Esophagus muscularis mucosa (tissue), 4 donors: Measurements from ENCODE around the gene JAKMIP1. TPM values are rescaled to one million over a fixed set of nuclear protein-coding genes. Genes with fewer than 3 reads are reported as not detected.

Experiments used
- DNase-seq: peaks from one replicate; pipeline ENCODE4 v3.0.0-alpha.2; 2017; ENCODE audit errors: extremely low spot score
- H3K27ac ChIP-seq, 4 donors: fragments of 200-600 bp; sonication (generic); replicated peaks in 1 of 4; 1 replicate in 3 of 4; 2 replicates in 1 of 4; pipeline ENCODE4 v1.5.1; 2016 to 2019; ENCODE audit warnings: mild to moderate bottlenecking in 1 of 4
- H3K27me3 ChIP-seq, 4 donors: fragments of 200-600 bp; sonication (generic); one replicate each; pipeline versions ENCODE4 v1.5.1 to v1.6.0; 2016 to 2019
- H3K36me3 ChIP-seq, 4 donors: fragments of 200-600 bp; sonication (generic); one replicate each; pipeline ENCODE4 v1.5.1; 2016 to 2019
- H3K4me1 ChIP-seq, 4 donors: fragments of 200-600 bp; sonication (generic); one replicate each; pipeline ENCODE4 v1.5.1; 2016 to 2019
- H3K4me3 ChIP-seq, 4 donors: fragments of 200-600 bp; sonication (generic); 1 replicate in 2 of 4; 2 replicates in 2 of 4; pipeline ENCODE4 v1.5.1; 2016 to 2019; ENCODE audit warnings: mild to moderate bottlenecking in 4 of 4, moderate library complexity in 1 of 4
- H3K9me3 ChIP-seq, 4 donors: fragments of 200-600 bp; sonication (generic); 1 replicate in 3 of 4; 2 replicates in 1 of 4; pipeline ENCODE4 v1.5.1; 2016 to 2019
- EP300 ChIP-seq: sonication (generic); formaldehyde crosslinking; IDR thresholded peaks from one replicate; pipeline ENCODE4 v1.6.1; 2017; ENCODE audit warnings: antibody characterized with exemption
- POLR2A ChIP-seq: fragments of 450-650 bp; IDR thresholded peaks from one replicate; pipeline ENCODE4 v1.6.1; 2017; ENCODE audit warnings: antibody characterized with exemption, moderate library complexity, mild to moderate bottlenecking, low read depth
- POLR2AphosphoS5 ChIP-seq, 2 donors: sonication (generic); formaldehyde crosslinking; IDR thresholded peaks; one replicate each; pipeline ENCODE4 v1.6.1; 2017; ENCODE audit warnings: antibody characterized with exemption in 2 of 2
- WGBS: methylation state at CpG from one replicate; pipeline ENCODE4 v1.1.5; 2018; 5-methylcytosine and 5-hydroxymethylcytosine counted together
- intact Hi-C: fragments of 100-400 bp; cut with DNase I; formaldehyde crosslinking; loops from one replicate; pipeline ENCODE4 v1.15.1; 2023
- total RNA-seq, 4 donors: library from RNA; depleted of rRNA; stranded (reverse); fragments of >200 nt; gene quantifications; one replicate each; pipeline versions ENCODE4 v1.1.0 to v1.2.1, GENCODE V29; 2016
- TF ChIP-seq, protein P1 (sequence below), 3 experiments: fragments of 200-600 bp in 2 of 3; fragments of 450-650 bp in 1 of 3; sonication (generic) in 2 of 3; IDR thresholded peaks; one replicate each; pipeline ENCODE4 v1.5.1; 2017 to 2019; ENCODE audit warnings: antibody characterized with exemption in 3 of 3, mild to moderate bottlenecking in 2 of 3, moderate library complexity in 1 of 3

The JAKMIP1 gene
- total RNA-seq, 4 donors from 2014 or later: 0.57 to 2.8 (median 0.91) TPM

DNA sequence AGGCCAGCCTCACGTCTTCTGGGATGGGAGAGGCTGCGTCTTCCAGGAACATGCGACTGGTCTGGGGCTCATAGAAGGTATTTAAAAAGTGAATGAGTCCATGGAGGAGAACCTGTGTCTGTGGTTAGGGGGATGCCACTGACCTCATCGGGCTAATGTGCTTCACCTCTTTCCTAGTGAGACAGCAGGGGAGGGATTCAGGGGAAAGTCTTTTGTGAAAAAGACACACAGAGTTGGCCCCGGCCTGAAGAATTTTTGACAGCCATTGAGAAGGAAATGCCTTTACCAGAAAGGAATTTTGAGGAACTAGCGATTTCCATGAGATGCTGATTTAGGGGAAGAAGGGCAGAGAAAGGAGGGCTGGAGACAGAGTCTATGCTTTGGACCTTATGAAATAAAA, 171.1 kb downstream of the JAKMIP1 start:
- H3K27ac ChIP-seq: no peak overlapping the region
- intact Hi-C loops: no loop called here
- WGBS: 79% methylated on average over 6 of the region's 6 CpGs
- TF ChIP-seq, protein P1, sequence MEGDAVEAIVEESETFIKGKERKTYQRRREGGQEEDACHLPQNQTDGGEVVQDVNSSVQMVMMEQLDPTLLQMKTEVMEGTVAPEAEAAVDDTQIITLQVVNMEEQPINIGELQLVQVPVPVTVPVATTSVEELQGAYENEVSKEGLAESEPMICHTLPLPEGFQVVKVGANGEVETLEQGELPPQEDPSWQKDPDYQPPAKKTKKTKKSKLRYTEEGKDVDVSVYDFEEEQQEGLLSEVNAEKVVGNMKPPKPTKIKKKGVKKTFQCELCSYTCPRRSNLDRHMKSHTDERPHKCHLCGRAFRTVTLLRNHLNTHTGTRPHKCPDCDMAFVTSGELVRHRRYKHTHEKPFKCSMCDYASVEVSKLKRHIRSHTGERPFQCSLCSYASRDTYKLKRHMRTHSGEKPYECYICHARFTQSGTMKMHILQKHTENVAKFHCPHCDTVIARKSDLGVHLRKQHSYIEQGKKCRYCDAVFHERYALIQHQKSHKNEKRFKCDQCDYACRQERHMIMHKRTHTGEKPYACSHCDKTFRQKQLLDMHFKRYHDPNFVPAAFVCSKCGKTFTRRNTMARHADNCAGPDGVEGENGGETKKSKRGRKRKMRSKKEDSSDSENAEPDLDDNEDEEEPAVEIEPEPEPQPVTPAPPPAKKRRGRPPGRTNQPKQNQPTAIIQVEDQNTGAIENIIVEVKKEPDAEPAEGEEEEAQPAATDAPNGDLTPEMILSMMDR (IDR thresholded peaks at IDR 0.05): no peak
- no peak for TF ChIP-seq POLR2A
- no peak for TF ChIP-seq POLR2AphosphoS5 (IDR thresholded peaks at IDR 0.05)
- TF ChIP-seq EP300: no peak
- DNase-seq: no peak
- H3K9me3 ChIP-seq: no peaks in the 10 kb centered on the region
- H3K4me1 ChIP-seq: peaks cover 0 to 15% (median 13%) of the 10 kb centered on the region in 4 donors
- H3K36me3 ChIP-seq: no peaks in the 10 kb centered on the region
- no peak overlapping the region for H3K4me3 ChIP-seq
- no peaks in the 10 kb centered on the region for H3K27me3 ChIP-seq

DNA sequence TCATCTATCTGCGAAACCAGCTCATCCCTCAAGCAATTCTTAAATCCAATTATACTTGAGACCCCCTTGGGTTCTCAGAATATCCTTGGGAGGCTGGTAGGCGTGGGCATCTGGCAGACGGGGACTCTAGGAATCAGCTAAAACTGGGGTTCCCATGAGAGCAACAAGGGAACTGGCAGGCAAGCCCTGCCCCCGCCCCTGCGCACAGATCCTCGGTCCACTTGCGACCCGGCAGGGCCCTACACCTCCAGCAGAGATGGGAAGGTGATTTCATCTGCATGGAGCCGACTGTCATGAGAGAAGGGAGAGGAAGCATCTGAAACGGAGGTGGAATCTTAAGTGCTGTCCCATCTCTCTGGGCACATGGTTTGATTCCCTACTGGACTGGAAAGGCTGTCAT, 172.2 kb downstream of the JAKMIP1 start:
- H3K27ac ChIP-seq: no peak overlapping the region
- no peak overlapping the region for H3K4me3 ChIP-seq
- intact Hi-C loops: no loop called here
- no peak for DNase-seq
- H3K27me3 ChIP-seq: no peaks in the 10 kb centered on the region
- H3K4me1 ChIP-seq: peaks cover 0 to 15% (median 12%) of the 10 kb centered on the region in 4 donors
- WGBS: 40% methylated on average over 1 of the region's 10 CpGs
- no peaks in the 10 kb centered on the region for H3K9me3 ChIP-seq
- no peaks in the 10 kb centered on the region for H3K36me3 ChIP-seq
- no peak for TF ChIP-seq EP300

DNA sequence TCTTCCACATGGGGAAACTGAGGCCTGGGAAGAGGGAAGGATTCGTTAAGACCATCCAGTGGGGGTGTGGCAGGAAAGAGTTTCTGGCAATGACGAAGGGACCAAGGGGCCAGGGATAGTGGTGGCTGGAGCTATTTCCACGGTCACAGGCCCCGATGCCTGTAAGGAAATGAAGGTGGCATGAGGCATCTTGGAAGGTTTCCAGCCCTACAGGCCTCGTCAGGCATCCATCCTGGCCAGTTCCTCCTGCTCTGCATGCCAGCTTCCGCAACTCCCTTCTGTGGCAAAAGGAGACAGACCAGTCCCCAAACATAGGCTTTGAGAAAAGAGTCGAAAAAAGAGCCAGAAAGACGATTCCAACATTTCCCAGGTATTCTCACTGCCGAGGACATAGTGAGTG, 173.0 kb downstream of the JAKMIP1 start:
- intact Hi-C loops: no loop called here

DNA sequence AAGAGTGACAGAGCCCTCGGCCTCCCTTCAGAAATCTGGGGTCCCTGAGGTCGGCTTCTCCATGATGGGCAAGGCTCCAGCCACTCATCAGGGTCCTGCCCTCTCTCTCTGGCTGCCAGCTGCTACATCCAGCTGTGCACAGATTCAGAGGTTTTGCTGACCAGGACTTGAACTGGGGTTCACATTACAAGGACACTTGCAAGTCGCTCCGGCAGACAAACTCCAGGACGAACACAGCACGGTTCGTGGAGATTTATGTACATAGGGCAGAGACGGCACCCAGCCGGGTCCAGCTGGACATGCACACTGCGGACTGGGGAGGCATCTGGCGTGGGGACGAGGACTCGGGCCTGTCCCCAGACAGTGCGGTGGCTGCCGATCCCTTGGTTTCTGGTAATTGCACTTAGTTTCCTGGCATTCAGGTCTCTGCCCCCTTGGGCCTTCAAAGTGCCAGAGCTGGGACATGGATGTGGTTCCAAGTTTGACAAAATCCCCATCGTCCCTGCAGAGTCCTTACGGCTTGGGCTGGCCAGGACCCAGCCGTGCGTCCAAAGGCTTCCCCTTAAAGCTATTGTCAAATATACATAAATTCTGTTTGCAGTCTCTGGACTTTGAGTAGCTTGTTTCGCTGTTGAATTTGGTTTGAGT, 175.9 kb downstream of the JAKMIP1 start:
- 77% methylated on average over 17 of the region's 20 CpGs for WGBS
- no peak for DNase-seq
- H3K27me3 ChIP-seq: peaks cover 0 to 31% (median 0%) of the 10 kb centered on the region in 4 donors

More for the DNA sequence above, 173.0 kb downstream of the JAKMIP1 start:
- Histone ChIP-seq H3K4me1 (peaks cover 0 to 8% (median 5%) of the 10 kb centered on the region in 4 donors), H3K36me3 (no peaks in the 10 kb centered on the region), H3K4me3 (no peak overlapping the region), H3K27ac (no peak overlapping the region), H3K27me3 (peaks cover 0 to 5% (median 0%) of the 10 kb centered on the region in 4 donors), H3K9me3 (no peaks in the 10 kb centered on the region)
- no peak for DNase-seq
- WGBS: 80% methylated on average over 8 of the region's 9 CpGs
- TF ChIP-seq, protein P1 (IDR thresholded peaks at IDR 0.05): no peak
- no peak for TF ChIP-seq POLR2AphosphoS5 (IDR thresholded peaks at IDR 0.05)
- no peak for TF ChIP-seq EP300
- TF ChIP-seq POLR2A: no peak

DNA sequence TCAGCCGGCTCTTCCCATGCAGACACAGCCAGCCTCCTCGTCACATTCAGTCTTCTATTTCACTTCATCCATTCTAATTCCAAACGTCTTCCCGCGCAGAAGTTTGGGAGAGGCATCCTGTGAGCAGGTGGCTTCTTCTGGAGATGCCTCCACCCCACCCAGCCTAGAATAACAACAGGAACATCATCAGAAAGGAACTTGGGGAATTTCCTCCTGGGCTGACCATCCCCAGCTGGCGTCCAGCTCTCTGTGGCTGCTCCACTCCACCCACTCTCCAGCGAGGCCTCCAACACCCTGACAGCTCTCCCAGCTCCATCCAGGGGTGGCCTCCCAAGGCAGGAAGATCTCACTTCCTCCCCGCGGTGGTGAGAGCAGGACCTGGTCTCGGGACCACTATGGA, 176.6 kb downstream of the JAKMIP1 start:
- no peaks in the 10 kb centered on the region for H3K36me3 ChIP-seq
- H3K27ac ChIP-seq: no peak overlapping the region
- DNase-seq: no peak
- peaks cover 0 to 38% (median 0%) of the 10 kb centered on the region in 4 donors for H3K27me3 ChIP-seq
- TF ChIP-seq POLR2AphosphoS5 (IDR thresholded peaks at IDR 0.05): no peak
- TF ChIP-seq POLR2A: no peak
- TF ChIP-seq, protein P1 (IDR thresholded peaks at IDR 0.05): no peak
- TF ChIP-seq EP300: no peak
- H3K9me3 ChIP-seq: no peaks in the 10 kb centered on the region
- H3K4me1 ChIP-seq: no peaks in the 10 kb centered on the region
- no peak overlapping the region for H3K4me3 ChIP-seq
- intact Hi-C loops: no loop called here
- 69% methylated on average over 8 of the region's 10 CpGs for WGBS

More for the DNA sequence above, 175.9 kb downstream of the JAKMIP1 start:
- H3K9me3 ChIP-seq: no peaks in the 10 kb centered on the region
- intact Hi-C loops: no loop called here
- H3K4me3 ChIP-seq: no peak overlapping the region
- TF ChIP-seq EP300 (no peak), POLR2AphosphoS5 (IDR thresholded peaks at IDR 0.05) (no peak), POLR2A (no peak)
- TF ChIP-seq, protein P1 (IDR thresholded peaks at IDR 0.05): no peak
- H3K4me1 ChIP-seq: no peaks in the 10 kb centered on the region
- no peak overlapping the region for H3K27ac ChIP-seq
- no peaks in the 10 kb centered on the region for H3K36me3 ChIP-seq
